GM21526 (cell line): ENCODE data around the gene ARHGEF3.
"Not testable (repeated sequence)": the region's sequence is repeated elsewhere in the genome, so short reads cannot be mapped to it uniquely, and the experiment has no call there.

Experiments
- ATAC-seq: cut with Tn5 transposase; IDR thresholded peaks from one replicate; pipeline ENCODE4 v1.9.1; 2021; ENCODE audit warnings: moderate library complexity; ENCODE audit not compliant: unreplicated experiment, low FRiP score

ARHGEF3 gene

DNA sequence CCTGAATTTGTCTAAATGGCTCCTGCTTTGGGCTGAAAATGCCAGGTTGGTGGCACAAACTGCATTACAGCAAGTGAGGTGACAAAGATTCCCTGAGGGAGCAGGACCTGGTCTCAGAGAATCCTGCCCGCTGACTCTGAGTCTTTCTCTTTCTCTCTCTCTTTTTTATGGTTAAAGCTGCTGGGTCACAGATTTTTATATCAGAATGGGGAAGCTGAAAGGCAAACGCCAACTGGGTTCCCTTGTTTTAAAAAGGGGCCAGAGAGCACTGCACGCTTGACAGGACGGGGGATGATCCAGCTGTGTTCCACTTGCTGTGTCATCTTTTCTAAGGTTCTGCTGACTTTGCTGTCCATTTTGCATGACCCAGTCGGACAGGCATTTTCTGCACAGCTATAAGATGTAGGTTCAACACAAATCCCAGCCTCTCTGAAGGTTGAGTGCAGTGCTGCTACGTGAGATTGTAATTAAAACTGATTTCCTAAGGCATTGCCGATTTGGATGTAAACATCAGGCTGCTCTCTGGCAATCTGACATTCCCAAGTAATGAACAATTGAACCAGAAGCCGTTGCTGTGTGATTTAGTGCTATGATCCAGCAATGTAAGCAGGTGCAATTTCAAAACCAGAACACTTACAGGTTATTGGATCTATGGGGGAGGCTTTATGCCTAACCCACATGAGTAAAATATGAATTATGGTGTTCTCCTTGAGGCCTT is 25.8 kb downstream of the ARHGEF3 start:
- no peak for ATAC-seq

DNA sequence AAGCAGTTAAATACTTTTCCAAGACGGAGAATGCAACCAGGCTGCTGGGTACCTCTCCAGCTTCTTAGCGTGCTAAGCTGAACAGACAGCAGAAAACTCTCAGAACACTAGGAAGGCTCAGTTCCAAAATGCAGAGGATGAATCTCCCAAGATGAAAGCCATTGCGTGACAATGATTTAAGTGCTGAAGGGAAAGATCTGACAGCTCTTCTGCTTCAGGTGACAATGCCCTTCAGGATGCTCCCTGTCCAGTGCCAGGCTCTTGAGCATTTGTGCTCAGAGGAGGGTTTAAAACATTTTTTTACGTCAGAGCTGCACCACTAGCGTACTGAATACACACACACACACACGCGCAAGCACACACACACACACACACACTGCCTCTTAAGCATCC is 26.3 kb downstream of the ARHGEF3 start:
- ATAC-seq = no peak

DNA sequence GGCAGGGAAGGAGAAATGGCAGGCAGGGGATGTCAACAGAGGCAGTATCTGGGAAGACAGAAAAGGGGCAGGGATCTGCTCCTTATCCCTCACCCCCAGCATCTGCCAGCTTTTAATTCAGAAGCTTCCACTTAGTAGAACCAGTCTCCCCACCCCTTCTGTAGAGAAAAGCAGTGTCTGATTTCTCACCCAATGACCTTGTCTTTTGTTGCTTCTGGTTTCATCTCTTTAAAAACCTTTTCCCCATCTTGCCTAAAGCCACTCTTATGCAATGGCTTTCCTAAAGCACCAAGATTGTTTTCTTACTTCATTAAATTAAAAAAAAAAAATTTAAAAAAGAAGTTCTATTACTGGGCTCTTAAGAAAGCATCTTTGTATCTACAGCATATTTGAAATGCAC is 27.8 kb downstream of the ARHGEF3 start:
- ATAC-seq = no peak

DNA sequence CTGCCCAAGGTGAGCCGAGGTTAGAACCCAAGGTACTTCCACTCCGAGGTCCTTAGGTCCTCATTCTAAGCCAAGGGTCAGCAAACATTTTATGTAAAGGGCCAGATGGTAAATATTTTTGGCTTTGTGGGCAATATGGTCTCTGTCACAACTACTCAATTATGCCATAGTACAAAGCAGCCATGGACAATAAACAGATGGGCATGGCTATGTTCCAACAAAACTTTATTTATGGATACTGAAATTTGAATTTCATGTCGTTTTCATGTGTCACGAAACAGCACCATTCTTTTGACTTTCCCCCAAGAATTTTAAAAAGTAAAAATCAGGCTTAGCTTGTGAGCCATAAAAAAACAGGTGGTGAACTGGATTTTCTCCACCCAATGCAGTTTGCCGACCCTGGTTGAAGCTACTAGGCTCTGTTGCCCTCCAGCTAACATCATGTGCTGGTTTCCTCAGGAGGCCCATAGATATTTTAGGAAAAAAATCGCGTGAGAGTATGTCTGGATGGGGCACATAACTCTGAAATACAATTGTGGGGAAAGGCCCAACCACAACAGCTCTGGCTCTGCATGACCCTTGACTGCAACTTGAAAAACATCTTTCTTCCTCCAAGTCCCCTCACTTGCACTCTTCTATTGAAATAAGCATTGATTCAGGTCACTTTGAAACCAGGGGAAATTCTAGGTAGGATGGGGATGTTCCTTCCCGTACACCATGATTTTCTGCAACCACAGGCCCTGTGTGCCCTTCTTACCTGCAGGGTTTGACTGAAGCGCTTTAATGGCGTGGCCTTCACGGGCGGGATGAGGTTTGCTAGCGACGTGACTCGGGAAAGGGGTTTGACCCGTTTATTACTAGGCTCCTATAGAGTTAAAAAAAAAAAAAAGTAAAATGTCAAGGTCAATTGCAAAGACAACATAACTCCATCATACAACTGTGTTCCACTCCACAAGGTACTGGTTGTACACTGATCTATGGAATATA is 28.5 kb downstream of the ARHGEF3 start:
- no peak for ATAC-seq

GRCh38 chr3:56771376-56771775 is 30.4 kb downstream of the ARHGEF3 start:
- no peak for ATAC-seq

GRCh38 chr3:56769116-56769707 is 32.5 kb downstream of the ARHGEF3 start:
- no peak for ATAC-seq

GRCh38 chr3:56764904-56765547 is 36.7 kb downstream of the ARHGEF3 start:
- ATAC-seq = no peak

- ATAC-seq = no peak
Observed at GRCh38 chr3:56764184-56764583, 37.6 kb downstream of the ARHGEF3 start.

DNA sequence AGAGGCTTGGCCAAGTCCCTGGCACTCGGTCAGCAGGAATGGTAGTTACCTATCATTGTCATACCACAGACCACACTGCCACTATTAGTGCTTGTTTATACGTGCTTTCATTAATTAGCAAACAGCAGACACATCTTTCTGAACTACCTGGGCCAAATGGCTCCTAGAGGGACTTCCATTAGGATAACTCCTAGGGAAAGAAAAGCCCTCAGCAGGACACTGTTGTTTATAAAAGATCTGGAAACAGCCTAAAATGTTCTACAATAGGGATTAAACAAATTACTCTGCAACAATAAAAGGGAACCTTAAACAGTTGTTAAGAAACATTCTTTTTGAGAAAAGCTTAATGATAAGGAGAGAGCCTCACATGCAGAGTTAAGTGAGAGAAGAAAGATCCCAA is 38.5 kb downstream of the ARHGEF3 start:
- ATAC-seq = no peak

DNA sequence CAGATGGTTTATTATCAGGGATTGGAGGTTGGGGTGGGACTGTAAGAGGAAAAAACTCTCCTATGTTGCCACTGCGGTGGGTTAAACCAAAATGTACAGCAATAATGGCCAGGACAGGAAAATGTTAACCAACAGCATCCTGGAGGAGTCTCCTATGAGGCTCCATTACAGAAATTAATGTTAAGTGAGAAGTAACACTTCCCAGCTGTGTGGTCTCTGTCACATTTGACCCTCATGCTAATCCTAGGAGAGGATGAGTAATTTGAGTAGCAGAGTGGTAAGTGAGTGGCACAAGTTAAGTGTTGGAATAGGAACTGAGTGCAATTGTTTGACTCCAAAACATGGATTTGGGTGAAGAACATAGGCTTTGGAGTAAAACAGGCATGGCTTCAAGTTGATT is 39.0 kb downstream of the ARHGEF3 start:
- ATAC-seq = no peak

DNA sequence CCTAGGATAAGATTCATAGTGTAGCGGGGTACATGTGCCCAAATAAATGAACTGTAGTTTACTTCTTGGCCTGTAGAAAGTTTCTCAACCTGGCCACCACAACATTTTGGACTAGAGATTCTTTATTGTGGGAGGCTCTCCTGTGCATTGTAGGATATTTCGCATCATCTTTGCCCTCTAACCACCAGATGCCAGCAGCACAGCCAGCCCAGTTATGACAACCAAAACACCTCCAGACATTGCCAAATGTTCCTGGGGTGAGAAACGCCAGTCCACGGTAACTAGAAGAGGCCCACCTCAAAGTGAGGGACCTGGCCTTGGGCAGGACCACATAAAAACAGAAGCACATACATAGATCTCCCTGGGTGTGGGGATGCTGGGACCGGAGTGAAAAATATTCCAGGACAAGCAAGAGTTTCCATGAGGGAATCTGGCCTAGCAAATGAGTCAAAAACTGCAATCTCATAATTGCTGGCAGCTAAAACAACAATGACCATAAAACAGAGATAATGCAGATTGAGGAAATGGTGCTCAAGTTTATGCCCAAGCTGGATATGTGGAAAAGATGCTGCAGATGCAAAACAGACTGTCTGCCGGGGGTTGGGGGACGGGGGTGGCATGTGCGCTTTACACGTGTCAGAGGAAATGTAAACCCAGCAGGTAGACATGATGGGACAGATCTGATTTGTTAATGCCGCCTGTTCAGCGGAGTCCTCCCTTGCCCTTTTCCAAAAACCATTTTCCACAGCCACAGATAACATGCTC is 39.7 kb downstream of the ARHGEF3 start:
- no peak for ATAC-seq

GRCh38 chr3:56761023-56761422 is 40.7 kb downstream of the ARHGEF3 start:
- no peak for ATAC-seq

- no peak for ATAC-seq
Observed at GRCh38 chr3:56759532-56759931, 42.2 kb downstream of the ARHGEF3 start.

GRCh38 chr3:56758539-56758981 is 43.2 kb downstream of the ARHGEF3 start:
- ATAC-seq = peak; percentile 57

GRCh38 chr3:56758042-56758441 is 43.7 kb downstream of the ARHGEF3 start:
- not testable (repeated sequence) for ATAC-seq

DNA sequence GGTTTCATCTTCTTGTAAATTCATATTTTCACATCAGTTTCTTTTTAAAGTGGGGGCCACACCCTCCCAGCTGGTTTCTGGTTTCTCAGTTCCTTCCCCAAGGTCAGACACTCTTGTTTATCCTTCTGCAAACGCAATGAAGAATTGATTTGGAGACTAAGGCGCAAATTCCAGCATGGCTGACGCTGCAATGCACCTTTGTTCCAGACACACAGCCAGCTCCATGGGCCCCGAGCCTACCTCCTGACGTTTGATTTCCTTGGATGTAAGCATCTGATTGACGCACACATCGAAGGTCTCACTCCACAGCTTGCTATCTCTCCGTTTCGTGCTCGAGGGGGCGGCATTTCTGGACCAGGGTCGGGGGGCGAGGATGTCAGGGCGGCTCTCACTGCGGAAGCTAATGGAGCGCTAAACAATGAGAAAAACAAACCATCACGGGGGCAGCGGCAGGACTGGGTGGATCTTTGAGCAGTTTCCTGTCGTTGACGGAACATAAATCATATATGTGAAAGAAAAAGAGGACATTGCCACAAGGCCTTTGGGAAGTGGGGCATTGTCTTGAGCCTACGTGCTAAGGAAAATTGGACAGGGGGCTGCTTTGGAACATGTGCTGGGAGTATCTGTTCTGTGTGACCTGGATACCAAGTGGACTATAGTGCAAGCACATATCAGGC is 46.9 kb downstream of the ARHGEF3 start:
- no peak for ATAC-seq

DNA sequence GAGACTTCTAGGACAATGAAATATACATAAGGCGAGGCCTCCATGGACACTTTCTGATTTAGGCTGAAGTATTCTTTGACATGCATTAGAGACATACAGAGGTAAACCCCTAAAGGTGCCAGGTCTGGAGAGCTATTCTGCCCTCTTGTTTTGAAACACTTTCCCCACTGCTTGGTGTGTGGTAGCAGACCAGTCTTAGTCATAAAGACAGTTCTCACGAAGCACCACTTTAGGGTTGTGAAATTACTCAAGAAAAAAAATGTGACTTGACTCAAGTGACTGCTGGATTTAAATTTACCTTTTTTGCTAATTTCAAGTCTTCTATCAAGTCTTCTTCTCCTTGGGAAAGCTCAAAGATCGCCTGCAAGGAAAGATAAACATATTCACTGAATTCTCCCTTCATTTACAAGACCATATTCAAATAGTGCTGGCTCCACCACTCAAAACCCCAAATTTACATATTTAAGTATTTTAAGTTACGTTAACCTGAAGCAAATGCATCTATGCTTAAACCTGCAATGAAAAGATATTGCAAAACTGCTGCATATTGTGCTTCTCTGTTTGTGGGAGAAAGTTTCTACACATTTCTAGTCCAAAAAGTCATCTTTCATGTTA is 48.4 kb downstream of the ARHGEF3 start:
- peak; percentile 67 for ATAC-seq

GRCh38 chr3:56751056-56751707 is 50.6 kb downstream of the ARHGEF3 start:
- no peak for ATAC-seq
